Right lobe of liver (tissue), 6 donors: ENCODE measurements around the gene SCIN. TPM values are rescaled to one million over a fixed set of nuclear protein-coding genes. Genes with fewer than 3 reads are reported as not detected.
A peak's percentile ranks its signal among the peaks of the same experiment; 100 is the strongest.

ENCODE experiments used
- ATAC-seq, 4 donors: fragments of 200-7000 bp; cut with Tn5 transposase; one replicate each; pipeline ENCODE4 v1.9.1; 2020; ENCODE audit warnings: mild to moderate bottlenecking in 4 of 4, moderate library complexity in 4 of 4
- DNase-seq, 3 donors: peaks; one replicate each; pipeline ENCODE4 v3.0.0-alpha.2; 2020
- H3K27ac ChIP-seq, 3 donors: fragments of 200-600 bp; one replicate each; pipeline ENCODE4 v1.8.0; 2022
- H3K27me3 ChIP-seq, 2 donors: fragments of 200-600 bp; one replicate each; pipeline ENCODE4 v1.8.0; 2022
- H3K36me3 ChIP-seq, 4 donors: fragments of 200-600 bp; sonication (generic) in 1 of 4; one replicate each; pipeline versions ENCODE4 v1.5.1 to v1.8.0; 2017 to 2022; ENCODE audit warnings: control low read depth in 1 of 4
- H3K4me1 ChIP-seq, 4 donors: fragments of 200-600 bp; sonication (generic) in 1 of 4; one replicate each; pipeline versions ENCODE4 v1.5.1 to v1.8.0; 2017 to 2022; ENCODE audit warnings: control low read depth in 1 of 4
- H3K4me3 ChIP-seq, 3 donors: fragments of 200-600 bp; one replicate each; pipeline ENCODE4 v1.8.0; 2022
- H3K9me3 ChIP-seq, 4 donors: fragments of 200-600 bp; sonication (generic) in 1 of 4; one replicate each; pipeline versions ENCODE4 v1.5.1 to v1.8.0; 2017 to 2022; ENCODE audit warnings: control low read depth in 1 of 4
- POLR2A ChIP-seq: fragments of 450-650 bp; IDR thresholded peaks from one replicate; pipeline ENCODE4 v1.6.1; 2017; ENCODE audit warnings: antibody characterized with exemption, mild to moderate bottlenecking
- WGBS: methylation state at CpG from one replicate; pipeline ENCODE4 v1.1.6; 2018; ENCODE audit warnings: low coverage, low lambda C conversion rate; ENCODE audit not compliant: insufficient coverage; ENCODE audit errors: missing lambda C conversion rate; 5-methylcytosine and 5-hydroxymethylcytosine counted together
- intact Hi-C, 2 donors: fragments of 100-400 bp; cut with DNase I; formaldehyde crosslinking; loops; one replicate each; pipeline versions ENCODE4 v1.11.2 to v1.14.1; 2022
- total RNA-seq, 6 experiments: library from RNA; depleted of rRNA in 2 of 6; stranded (reverse); fragments of >200 nt in 2 of 6; fragmentation: NEBNext Ultra II Directional in 3 of 6; extraction: Animal tissue kit (Norgen Biotek cat#: 25700) in 3 of 6; gene quantifications; one replicate each; pipeline versions ENCODE4 v1.1.0 to v1.2.4, GENCODE V29; 2016 to 2023
- TF ChIP-seq, protein P1 (sequence below), 4 donors: fragments of 200-600 bp in 3 of 4; fragments of 450-650 bp in 1 of 4; IDR thresholded peaks; one replicate each; pipeline versions ENCODE4 v1.5.1 to v1.8.0; 2016 to 2022; ENCODE audit warnings: antibody characterized with exemption in 4 of 4, mild to moderate bottlenecking in 2 of 4
- donor health status: DM: no; HTN: yes; CAD: no.
- donor health status: DM: no; HTN: no; CAD: no.
- donor health status: DM: no; HTN: no; CAD: no.
- donor health status: DM: no; HTN: yes; CAD: no.
- donor health status: DM: no; HTN: yes; CAD: no.

SCIN gene
- total RNA-seq, 6 experiments from 2014 or later, result 0.06 to 0.20 (median 0.18) TPM; not detected in 3

DNA sequence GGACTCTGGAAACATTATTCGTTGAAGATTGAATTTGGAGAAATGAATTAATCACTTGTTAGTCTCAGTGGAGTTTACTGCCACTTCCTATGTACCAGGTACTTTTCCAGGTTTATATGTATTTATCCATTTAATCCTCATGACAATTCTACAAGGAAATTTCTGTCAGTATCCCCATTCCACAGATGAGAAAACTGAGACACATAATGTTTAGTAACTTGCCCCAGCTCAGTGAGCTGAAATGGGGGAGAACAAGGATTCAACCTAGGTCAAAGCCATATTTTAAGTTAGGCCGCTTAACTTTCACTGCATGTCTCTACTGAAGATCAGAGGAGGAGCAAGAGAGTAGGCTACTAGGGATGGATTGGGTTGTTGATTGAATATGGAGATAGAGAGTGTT lies 4.6 kb upstream of the SCIN start:
- H3K27me3 ChIP-seq, result peaks cover 0 to 6% of the 10 kb centered on the region in 2 donors
- no peak for TF ChIP-seq POLR2A
- TF ChIP-seq, protein P1, sequence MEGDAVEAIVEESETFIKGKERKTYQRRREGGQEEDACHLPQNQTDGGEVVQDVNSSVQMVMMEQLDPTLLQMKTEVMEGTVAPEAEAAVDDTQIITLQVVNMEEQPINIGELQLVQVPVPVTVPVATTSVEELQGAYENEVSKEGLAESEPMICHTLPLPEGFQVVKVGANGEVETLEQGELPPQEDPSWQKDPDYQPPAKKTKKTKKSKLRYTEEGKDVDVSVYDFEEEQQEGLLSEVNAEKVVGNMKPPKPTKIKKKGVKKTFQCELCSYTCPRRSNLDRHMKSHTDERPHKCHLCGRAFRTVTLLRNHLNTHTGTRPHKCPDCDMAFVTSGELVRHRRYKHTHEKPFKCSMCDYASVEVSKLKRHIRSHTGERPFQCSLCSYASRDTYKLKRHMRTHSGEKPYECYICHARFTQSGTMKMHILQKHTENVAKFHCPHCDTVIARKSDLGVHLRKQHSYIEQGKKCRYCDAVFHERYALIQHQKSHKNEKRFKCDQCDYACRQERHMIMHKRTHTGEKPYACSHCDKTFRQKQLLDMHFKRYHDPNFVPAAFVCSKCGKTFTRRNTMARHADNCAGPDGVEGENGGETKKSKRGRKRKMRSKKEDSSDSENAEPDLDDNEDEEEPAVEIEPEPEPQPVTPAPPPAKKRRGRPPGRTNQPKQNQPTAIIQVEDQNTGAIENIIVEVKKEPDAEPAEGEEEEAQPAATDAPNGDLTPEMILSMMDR (IDR thresholded peaks at IDR 0.05), result no peak

DNA sequence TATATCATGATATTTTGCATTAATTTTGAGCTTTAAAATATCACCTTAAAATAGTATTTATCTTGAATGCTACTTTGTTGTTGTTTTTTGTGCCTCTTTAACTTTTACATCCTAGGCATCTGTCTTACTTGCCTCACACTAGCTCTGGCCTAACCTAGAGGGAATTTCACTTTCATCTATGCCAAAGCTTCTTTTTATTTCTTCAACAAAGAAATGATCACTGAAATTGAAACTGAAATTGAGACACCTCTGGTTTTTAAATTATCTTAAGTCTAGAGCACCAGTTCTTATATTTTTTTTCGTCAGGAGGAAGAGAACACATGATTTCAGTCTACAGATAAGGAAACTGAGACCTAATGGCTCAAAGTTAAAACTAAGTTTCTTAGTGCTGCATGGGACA lies 3.5 kb upstream of the SCIN start:
- no peak for ATAC-seq
- intact Hi-C loops, result no loop called here

More for the DNA sequence above, 4.6 kb upstream of the SCIN start:
- 82% methylated on average over 2 of the region's 2 CpGs for WGBS
- peaks cover 0 to 6% (median 0%) of the 10 kb centered on the region in 4 donors for H3K4me1 ChIP-seq
- intact Hi-C loops, result no loop called here
- ATAC-seq, result no peak
- DNase-seq, result no peak
- no peaks in the 10 kb centered on the region for H3K36me3 ChIP-seq
- H3K9me3 ChIP-seq, result no peaks in the 10 kb centered on the region
- H3K27ac ChIP-seq, result no peak overlapping the region
- no peak overlapping the region for H3K4me3 ChIP-seq

DNA sequence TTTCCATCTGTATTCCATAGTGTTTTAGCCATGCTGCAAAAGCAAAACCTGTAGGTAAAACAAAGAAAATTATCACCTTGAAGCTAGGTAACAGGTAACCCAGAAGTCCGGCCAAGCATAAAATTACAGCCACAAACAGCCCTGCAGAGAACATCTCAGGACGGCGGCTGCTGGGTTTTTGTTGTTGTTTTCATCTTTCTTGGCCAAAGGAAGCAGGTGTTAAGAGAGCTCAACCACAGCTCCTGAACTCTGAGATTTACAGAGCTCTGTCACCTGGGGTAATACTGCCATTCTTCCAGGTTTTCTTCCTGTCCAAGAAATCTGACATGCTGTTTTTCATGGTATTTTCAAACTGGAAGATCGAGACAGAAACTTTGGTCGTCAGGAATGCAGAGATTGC lies 847 bp upstream of the SCIN start:
- ATAC-seq, result no peak
- DNase-seq, result no peak
- no peaks in the 10 kb centered on the region for H3K36me3 ChIP-seq
- no peaks in the 10 kb centered on the region for H3K9me3 ChIP-seq
- intact Hi-C loops, result no loop called here
- peaks cover 0 to 6% of the 10 kb centered on the region in 2 donors for H3K27me3 ChIP-seq
- TF ChIP-seq, protein P1 (IDR thresholded peaks at IDR 0.05), result no peak
- TF ChIP-seq POLR2A, result no peak
- no peak overlapping the region for H3K4me3 ChIP-seq
- WGBS, result 19% methylated on average over 5 of the region's 5 CpGs
- H3K27ac ChIP-seq, result no peak overlapping the region
- peaks cover 0 to 6% (median 0%) of the 10 kb centered on the region in 4 donors for H3K4me1 ChIP-seq

More for the DNA sequence above, 3.5 kb upstream of the SCIN start:
- no peak for TF ChIP-seq POLR2A
- TF ChIP-seq, protein P1 (IDR thresholded peaks at IDR 0.05), result no peak
- 4% methylated on average over 1 of the region's 1 CpG for WGBS
- Histone ChIP-seq H3K4me1 (peaks cover 0 to 6% (median 0%) of the 10 kb centered on the region in 4 donors), H3K36me3 (no peaks in the 10 kb centered on the region), H3K9me3 (no peaks in the 10 kb centered on the region), H3K27me3 (peaks cover 0 to 6% of the 10 kb centered on the region in 2 donors), H3K4me3 (no peak overlapping the region), H3K27ac (no peak overlapping the region)
- no peak for DNase-seq

DNA sequence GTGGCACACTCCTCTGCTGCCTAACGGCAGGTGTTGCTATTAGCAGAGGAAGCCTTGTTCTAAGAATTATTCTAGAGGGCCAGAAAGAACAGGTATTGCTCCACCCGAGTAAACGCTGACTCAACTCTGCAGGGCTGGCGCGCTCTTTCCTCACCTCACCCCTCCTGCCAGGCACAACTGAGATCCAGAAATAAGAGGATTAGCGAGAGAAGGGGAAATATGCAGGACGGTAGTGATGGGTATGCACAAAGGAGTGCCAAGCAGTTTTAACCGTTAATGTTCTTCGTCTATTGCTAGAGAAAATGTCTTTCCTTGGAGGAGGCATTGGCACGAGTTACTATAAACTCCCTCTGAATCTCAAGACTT lies 369 bp upstream of the SCIN start:
- no peak for DNase-seq
- TF ChIP-seq, protein P1 (IDR thresholded peaks at IDR 0.05), result no peak
- TF ChIP-seq POLR2A, result no peak
- peaks cover 0 to 6% (median 0%) of the 10 kb centered on the region in 4 donors for H3K4me1 ChIP-seq
- H3K27me3 ChIP-seq, result peaks cover 0 to 6% of the 10 kb centered on the region in 2 donors
- peak overlapping the region in 1 of 3 donors; percentile 40 for H3K4me3 ChIP-seq
- WGBS, result 5% methylated on average over 10 of the region's 10 CpGs
- peak in 3 of 4 donors; percentile 43 to 74 (median 65) for ATAC-seq
- intact Hi-C loops, result no loop called here
- no peaks in the 10 kb centered on the region for H3K9me3 ChIP-seq
- no peaks in the 10 kb centered on the region for H3K36me3 ChIP-seq
- H3K27ac ChIP-seq, result no peak overlapping the region

DNA sequence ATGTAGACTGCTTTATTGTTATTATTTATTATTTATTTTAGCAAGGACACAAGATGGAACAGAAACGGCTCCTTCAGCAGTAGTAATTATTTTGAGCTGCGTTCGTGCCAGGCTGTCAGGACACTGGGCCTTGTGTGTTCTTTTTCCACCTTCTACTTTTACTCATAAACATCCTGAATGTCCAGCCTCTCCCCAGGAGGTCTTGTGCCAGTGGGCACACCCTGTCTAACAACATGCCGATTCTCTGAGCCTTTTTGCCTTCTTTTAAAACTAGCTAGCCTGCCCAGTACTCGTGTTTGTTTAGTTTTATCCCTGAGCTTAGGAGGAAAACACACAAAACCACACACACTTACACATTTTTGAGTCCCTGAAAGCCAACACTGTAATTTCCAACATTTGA lies 1.2 kb downstream of the SCIN start:
- intact Hi-C loops, result no loop called here
- ATAC-seq (no peak), DNase-seq (no peak)
- Histone ChIP-seq H3K9me3 (no peaks in the 10 kb centered on the region), H3K4me3 (no peak overlapping the region), H3K27ac (no peak overlapping the region), H3K36me3 (no peaks in the 10 kb centered on the region), H3K27me3 (peaks cover 0 to 6% of the 10 kb centered on the region in 2 donors), H3K4me1 (peaks cover 0 to 6% (median 0%) of the 10 kb centered on the region in 4 donors)
- TF ChIP-seq POLR2A, result no peak
- TF ChIP-seq, protein P1 (IDR thresholded peaks at IDR 0.05), result no peak
- 68% methylated on average over 5 of the region's 5 CpGs for WGBS
